SK-N-SH treated with all-trans-retinoic acid at 6 μM for 48 hours (cell line): Measurements from ENCODE around the gene DYNC1I1.
A peak's percentile ranks its signal among the peaks of the same experiment; 100 is the strongest.

Experiments used
- ATAC-seq: fragments of 200-7000 bp; cut with Tn5 transposase; 3 replicates; pipeline ENCODE4 v1.9.1; 2020; ENCODE audit warnings: mild to moderate bottlenecking, moderate library complexity
- ARNTL ChIP-seq: fragments of 450-650 bp; formaldehyde crosslinking; IDR thresholded peaks from 2 replicates; pipeline ENCODE4 v1.5.0; 2020; ENCODE audit warnings: low read depth, mild to moderate bottlenecking, moderate library complexity, borderline replicate concordance
- BACH2 ChIP-seq: fragments of 250-450 bp; sonication (Bioruptor Pico); IDR thresholded peaks from 2 replicates; pipeline ENCODE4 v1.9.0; 2021; ENCODE audit warnings: mild to moderate bottlenecking, borderline replicate concordance
- CSDC2 ChIP-seq: fragments of 250-450 bp; sonication (Bioruptor Pico); IDR thresholded peaks from 2 replicates; pipeline ENCODE4 v1.5.0; 2020; ENCODE audit warnings: mild to moderate bottlenecking, moderate library complexity
- ESRRG ChIP-seq: fragments of 250-450 bp; sonication (Bioruptor Pico); IDR thresholded peaks from 2 replicates; pipeline ENCODE4 v1.6.1; 2021; ENCODE audit warnings: mild to moderate bottlenecking
- ISL1 ChIP-seq: fragments of 250-450 bp; sonication (Bioruptor Pico); IDR thresholded peaks from 2 replicates; pipeline ENCODE4 v2.1.2; 2022; ENCODE audit warnings: mild to moderate bottlenecking, moderate library complexity
- PPARA ChIP-seq: fragments of 250-450 bp; sonication (Bioruptor Pico); IDR thresholded peaks from 2 replicates; pipeline ENCODE4 v1.5.0; 2020; ENCODE audit warnings: mild to moderate bottlenecking, borderline replicate concordance
- RARB ChIP-seq: fragments of 250-450 bp; sonication (Bioruptor Pico); IDR thresholded peaks from 2 replicates; pipeline ENCODE4 v1.8.0; 2021; ENCODE audit warnings: mild to moderate bottlenecking, moderate library complexity
- SNAI2 ChIP-seq: fragments of 250-450 bp; sonication (Bioruptor Pico); IDR thresholded peaks from 2 replicates; pipeline ENCODE4 v1.5.0; 2020; ENCODE audit warnings: mild to moderate bottlenecking, moderate library complexity
- TCF4 ChIP-seq: fragments of 250-450 bp; sonication (Bioruptor Pico); IDR thresholded peaks from 2 replicates; pipeline ENCODE4 v1.8.0; 2021; ENCODE audit warnings: mild to moderate bottlenecking, moderate library complexity, borderline replicate concordance
- TOX ChIP-seq: fragments of 250-450 bp; sonication (Bioruptor Pico); IDR thresholded peaks from 2 replicates; pipeline ENCODE4 v1.8.0; 2021; ENCODE audit warnings: mild to moderate bottlenecking, moderate library complexity, borderline replicate concordance
- ZFP3 ChIP-seq: fragments of 250-450 bp; sonication (Bioruptor Pico); IDR thresholded peaks from 2 replicates; pipeline ENCODE4 v1.5.0; 2020; ENCODE audit warnings: mild to moderate bottlenecking, moderate library complexity
- ZFP30 ChIP-seq: fragments of 450-650 bp; formaldehyde crosslinking; IDR thresholded peaks from 2 replicates; pipeline ENCODE4 v1.5.0; 2022; ENCODE audit warnings: mild to moderate bottlenecking, moderate library complexity
- ZNF70 ChIP-seq: fragments of 450-650 bp; formaldehyde crosslinking; IDR thresholded peaks from 2 replicates; pipeline ENCODE4 v1.5.0; 2020; ENCODE audit warnings: mild to moderate bottlenecking, moderate library complexity
- ZNF8 ChIP-seq: fragments of 450-650 bp; formaldehyde crosslinking; IDR thresholded peaks from 2 replicates; pipeline ENCODE4 v1.5.0; 2020; ENCODE audit warnings: mild to moderate bottlenecking, moderate library complexity
- TF ChIP-seq, protein P1 (sequence below): fragments of 250-450 bp; sonication (Bioruptor Pico); IDR thresholded peaks from 2 replicates; pipeline ENCODE4 v1.5.1; 2021; ENCODE audit warnings: mild to moderate bottlenecking, moderate library complexity
- TF ChIP-seq, protein P2 (sequence below): fragments of 250-450 bp; sonication (Bioruptor Pico); IDR thresholded peaks from 2 replicates; pipeline ENCODE4 v1.5.1; 2020; ENCODE audit warnings: low read depth, mild to moderate bottlenecking, moderate library complexity
- TF ChIP-seq, protein P3 (sequence below): fragments of 250-450 bp; sonication (Bioruptor Pico); IDR thresholded peaks from 2 replicates; pipeline ENCODE4 v1.5.0; 2020; ENCODE audit warnings: mild to moderate bottlenecking, moderate library complexity
- TF ChIP-seq, protein P4 (sequence below): fragments of 250-450 bp; sonication (Bioruptor Pico); IDR thresholded peaks from 2 replicates; pipeline ENCODE4 v1.8.0; 2020; ENCODE audit warnings: mild to moderate bottlenecking, moderate library complexity, borderline replicate concordance
- TF ChIP-seq, protein P5 (sequence below): fragments of 250-450 bp; sonication (Bioruptor Pico); IDR thresholded peaks from 2 replicates; pipeline ENCODE4 v1.8.0; 2021; ENCODE audit warnings: low read depth, mild to moderate bottlenecking, moderate library complexity, borderline replicate concordance

The DYNC1I1 gene

DNA sequence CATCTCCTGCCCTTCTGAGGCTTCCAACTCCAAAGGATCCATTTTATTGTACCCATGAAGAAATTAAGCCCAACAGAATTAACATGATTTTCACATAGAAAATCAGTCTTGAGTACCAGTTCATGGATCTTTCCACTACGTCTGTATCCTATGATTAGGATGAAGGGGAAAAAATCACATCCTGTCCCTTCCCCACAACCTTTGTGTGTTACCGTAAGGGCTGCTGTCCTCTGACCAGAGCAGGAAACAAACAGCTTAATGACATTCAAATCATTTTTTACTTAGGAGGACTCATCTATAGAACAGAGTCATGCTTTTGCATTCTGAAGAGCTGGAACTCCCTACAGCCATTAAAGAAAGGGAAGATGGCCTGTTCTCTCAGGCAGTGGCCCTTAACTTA, 241.5 kb downstream of the DYNC1I1 start:
- no peak for ATAC-seq
- TF ChIP-seq, protein P1, sequence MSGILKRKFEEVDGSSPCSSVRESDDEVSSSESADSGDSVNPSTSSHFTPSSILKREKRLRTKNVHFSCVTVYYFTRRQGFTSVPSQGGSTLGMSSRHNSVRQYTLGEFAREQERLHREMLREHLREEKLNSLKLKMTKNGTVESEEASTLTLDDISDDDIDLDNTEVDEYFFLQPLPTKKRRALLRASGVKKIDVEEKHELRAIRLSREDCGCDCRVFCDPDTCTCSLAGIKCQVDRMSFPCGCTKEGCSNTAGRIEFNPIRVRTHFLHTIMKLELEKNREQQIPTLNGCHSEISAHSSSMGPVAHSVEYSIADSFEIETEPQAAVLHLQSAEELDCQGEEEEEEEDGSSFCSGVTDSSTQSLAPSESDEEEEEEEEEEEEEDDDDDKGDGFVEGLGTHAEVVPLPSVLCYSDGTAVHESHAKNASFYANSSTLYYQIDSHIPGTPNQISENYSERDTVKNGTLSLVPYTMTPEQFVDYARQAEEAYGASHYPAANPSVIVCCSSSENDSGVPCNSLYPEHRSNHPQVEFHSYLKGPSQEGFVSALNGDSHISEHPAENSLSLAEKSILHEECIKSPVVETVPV (CRISPR knock-in tag): no peak
- TF ChIP-seq, all 23 proteins: peak for 0

DNA sequence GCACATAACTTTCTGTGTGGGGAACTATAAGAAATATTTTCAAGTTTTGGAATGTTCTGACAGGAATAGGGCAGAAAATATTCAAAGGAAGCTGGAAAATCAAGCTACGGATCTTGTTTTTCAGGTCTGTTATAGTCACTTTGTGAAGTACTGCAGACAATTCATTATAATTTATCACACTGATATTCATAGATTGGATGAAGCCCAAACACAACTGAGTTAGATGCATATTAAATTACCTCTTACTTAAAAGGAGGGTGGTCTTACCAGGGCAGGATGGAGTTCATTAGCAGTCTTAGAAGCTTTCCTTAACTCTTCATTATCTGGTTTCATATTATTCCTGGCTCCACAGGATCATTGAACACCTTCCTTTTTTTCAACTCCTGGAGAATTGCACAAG, 242.3 kb downstream of the DYNC1I1 start:
- TF ChIP-seq, protein P2, sequence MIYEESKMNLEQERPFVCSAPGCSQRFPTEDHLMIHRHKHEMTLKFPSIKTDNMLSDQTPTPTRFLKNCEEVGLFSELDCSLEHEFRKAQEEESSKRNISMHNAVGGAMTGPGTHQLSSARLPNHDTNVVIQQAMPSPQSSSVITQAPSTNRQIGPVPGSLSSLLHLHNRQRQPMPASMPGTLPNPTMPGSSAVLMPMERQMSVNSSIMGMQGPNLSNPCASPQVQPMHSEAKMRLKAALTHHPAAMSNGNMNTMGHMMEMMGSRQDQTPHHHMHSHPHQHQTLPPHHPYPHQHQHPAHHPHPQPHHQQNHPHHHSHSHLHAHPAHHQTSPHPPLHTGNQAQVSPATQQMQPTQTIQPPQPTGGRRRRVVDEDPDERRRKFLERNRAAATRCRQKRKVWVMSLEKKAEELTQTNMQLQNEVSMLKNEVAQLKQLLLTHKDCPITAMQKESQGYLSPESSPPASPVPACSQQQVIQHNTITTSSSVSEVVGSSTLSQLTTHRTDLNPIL (CRISPR knock-in tag): no peak
- TF ChIP-seq RARB (no peak), BACH2 (CRISPR knock-in tag) (no peak), ZNF70 (CRISPR knock-in tag) (0 out of 2 replicates have a peak, but pooled peaks have one; percentile 24), TCF4 (CRISPR knock-in tag) (peak; percentile 82)
- ATAC-seq: no peak

DNA sequence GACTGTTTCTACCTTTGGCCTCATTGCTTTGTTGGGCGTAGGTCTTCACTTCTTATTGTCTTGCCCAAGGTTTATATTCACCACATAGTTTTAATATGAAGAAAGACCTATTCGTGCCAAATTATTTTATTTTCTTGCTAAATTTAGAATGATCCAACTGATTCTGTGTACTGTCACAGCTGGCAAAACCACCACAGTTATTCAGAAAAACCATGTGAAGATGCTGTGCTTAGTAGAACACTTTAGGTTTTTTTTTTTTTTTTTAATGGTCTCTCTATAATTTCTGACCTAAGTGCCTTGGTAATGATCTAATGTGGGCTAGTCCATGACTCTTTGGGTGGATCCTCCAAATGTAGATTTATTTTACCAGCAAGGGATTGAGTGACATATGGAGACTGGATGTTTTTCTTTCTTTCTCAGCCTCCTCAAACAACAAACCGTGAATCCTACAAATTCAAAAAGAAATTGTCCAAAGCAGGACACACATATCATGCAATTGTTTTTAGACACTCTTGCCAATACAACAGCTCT, 243.8 kb downstream of the DYNC1I1 start:
- ATAC-seq: no peak

DNA sequence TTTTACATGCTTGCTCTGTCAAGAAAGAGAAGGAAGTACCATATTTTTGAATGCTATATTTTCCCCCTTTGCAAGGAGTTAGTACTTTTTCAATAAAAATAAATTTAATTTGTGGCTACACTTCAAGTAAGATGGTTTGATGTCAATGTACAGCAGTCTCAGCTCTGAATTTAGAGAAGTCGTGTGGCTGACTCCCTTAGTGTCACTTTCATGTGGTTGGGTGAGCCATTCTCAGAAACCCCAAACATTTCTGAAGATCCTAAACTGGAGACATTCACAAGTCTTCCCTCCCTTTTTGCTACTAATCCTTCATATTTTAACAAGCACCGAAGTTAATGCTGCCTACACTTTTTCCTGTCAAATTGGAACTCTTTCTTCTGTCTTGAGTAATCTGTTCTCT, 244.4 kb downstream of the DYNC1I1 start:
- no peak for ATAC-seq
- TF ChIP-seq ISL1 (CRISPR knock-in tag): no peak

More for the DNA sequence above, 243.8 kb downstream of the DYNC1I1 start:
- TF ChIP-seq SNAI2 (no peak), ZFP3 (CRISPR knock-in tag) (no peak), ZNF70 (CRISPR knock-in tag) (no peak), RARB (no peak), BACH2 (CRISPR knock-in tag) (no peak), ESRRG (CRISPR knock-in tag) (no peak), ISL1 (CRISPR knock-in tag) (no peak), CSDC2 (CRISPR knock-in tag) (no peak)
- TF ChIP-seq, protein P3, sequence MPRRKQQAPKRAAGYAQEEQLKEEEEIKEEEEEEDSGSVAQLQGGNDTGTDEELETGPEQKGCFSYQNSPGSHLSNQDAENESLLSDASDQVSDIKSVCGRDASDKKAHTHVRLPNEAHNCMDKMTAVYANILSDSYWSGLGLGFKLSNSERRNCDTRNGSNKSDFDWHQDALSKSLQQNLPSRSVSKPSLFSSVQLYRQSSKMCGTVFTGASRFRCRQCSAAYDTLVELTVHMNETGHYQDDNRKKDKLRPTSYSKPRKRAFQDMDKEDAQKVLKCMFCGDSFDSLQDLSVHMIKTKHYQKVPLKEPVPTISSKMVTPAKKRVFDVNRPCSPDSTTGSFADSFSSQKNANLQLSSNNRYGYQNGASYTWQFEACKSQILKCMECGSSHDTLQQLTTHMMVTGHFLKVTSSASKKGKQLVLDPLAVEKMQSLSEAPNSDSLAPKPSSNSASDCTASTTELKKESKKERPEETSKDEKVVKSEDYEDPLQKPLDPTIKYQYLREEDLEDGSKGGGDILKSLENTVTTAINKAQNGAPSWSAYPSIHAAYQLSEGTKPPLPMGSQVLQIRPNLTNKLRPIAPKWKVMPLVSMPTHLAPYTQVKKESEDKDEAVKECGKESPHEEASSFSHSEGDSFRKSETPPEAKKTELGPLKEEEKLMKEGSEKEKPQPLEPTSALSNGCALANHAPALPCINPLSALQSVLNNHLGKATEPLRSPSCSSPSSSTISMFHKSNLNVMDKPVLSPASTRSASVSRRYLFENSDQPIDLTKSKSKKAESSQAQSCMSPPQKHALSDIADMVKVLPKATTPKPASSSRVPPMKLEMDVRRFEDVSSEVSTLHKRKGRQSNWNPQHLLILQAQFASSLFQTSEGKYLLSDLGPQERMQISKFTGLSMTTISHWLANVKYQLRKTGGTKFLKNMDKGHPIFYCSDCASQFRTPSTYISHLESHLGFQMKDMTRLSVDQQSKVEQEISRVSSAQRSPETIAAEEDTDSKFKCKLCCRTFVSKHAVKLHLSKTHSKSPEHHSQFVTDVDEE (CRISPR knock-in tag): no peak
- TF ChIP-seq, protein P4, sequence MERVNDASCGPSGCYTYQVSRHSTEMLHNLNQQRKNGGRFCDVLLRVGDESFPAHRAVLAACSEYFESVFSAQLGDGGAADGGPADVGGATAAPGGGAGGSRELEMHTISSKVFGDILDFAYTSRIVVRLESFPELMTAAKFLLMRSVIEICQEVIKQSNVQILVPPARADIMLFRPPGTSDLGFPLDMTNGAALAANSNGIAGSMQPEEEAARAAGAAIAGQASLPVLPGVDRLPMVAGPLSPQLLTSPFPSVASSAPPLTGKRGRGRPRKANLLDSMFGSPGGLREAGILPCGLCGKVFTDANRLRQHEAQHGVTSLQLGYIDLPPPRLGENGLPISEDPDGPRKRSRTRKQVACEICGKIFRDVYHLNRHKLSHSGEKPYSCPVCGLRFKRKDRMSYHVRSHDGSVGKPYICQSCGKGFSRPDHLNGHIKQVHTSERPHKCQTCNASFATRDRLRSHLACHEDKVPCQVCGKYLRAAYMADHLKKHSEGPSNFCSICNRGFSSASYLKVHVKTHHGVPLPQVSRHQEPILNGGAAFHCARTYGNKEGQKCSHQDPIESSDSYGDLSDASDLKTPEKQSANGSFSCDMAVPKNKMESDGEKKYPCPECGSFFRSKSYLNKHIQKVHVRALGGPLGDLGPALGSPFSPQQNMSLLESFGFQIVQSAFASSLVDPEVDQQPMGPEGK (CRISPR knock-in tag): no peak
- TF ChIP-seq, all 23 proteins: peak for 0

DNA sequence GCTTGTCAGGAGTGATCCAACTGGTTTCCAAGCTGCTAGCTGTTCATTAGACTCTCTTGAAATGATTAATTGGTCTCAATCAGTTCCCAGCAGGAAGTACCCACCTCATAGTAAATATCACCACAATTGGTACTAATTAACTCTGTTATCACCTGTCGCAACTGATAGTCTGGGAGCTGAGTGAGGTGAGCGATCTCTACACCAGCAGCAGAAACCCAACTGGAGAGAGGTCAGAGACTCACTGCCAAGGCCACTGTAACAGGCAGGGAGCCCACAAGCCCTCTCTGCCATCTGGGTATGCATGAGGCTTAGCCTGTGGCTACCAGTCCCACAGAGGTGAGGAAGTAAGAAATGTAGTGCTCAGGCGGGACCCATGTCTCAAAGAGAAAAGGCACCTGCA, 245.5 kb downstream of the DYNC1I1 start:
- no peak for TF ChIP-seq ZNF70 (CRISPR knock-in tag)
- TF ChIP-seq ISL1 (CRISPR knock-in tag): no peak
- TF ChIP-seq ZFP30: no peak
- TF ChIP-seq, protein P4 (CRISPR knock-in tag): no peak
- TF ChIP-seq RARB: no peak
- TF ChIP-seq CSDC2 (CRISPR knock-in tag): no peak
- TF ChIP-seq, protein P5, sequence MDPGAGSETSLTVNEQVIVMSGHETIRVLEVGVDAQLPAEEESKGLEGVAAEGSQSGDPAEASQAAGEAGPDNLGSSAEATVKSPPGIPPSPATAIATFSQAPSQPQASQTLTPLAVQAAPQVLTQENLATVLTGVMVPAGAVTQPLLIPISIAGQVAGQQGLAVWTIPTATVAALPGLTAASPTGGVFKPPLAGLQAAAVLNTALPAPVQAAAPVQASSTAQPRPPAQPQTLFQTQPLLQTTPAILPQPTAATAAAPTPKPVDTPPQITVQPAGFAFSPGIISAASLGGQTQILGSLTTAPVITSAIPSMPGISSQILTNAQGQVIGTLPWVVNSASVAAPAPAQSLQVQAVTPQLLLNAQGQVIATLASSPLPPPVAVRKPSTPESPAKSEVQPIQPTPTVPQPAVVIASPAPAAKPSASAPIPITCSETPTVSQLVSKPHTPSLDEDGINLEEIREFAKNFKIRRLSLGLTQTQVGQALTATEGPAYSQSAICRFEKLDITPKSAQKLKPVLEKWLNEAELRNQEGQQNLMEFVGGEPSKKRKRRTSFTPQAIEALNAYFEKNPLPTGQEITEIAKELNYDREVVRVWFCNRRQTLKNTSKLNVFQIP (CRISPR knock-in tag): no peak
- TF ChIP-seq TOX (CRISPR knock-in tag): no peak
- TF ChIP-seq ZFP3 (CRISPR knock-in tag): no peak
- TF ChIP-seq, protein P1 (CRISPR knock-in tag): no peak
- TF ChIP-seq ZNF8: no peak
- no peak for TF ChIP-seq ARNTL (CRISPR knock-in tag)
- no peak for TF ChIP-seq PPARA (CRISPR knock-in tag)
- no peak for TF ChIP-seq ESRRG (CRISPR knock-in tag)
- no peak for TF ChIP-seq BACH2 (CRISPR knock-in tag)
- no peak for ATAC-seq
